SK-N-MC (cell line): ENCODE results near the gene ADGRA1.

Source experiments
- EZH2 ChIP-seq: fragments of 200-600 bp; sonication (generic); IDR thresholded peaks from one replicate; pipeline ENCODE4 v1.6.1; 2017; ENCODE audit warnings: antibody characterized with exemption
- FOXP2 ChIP-seq: optimal IDR thresholded peaks from 2 replicates; pipeline ENCODE3; 2011; ENCODE audit warnings: mild to moderate bottlenecking, moderate library complexity; ENCODE audit not compliant: insufficient read depth; ENCODE audit errors: extremely low read length, control extremely low read depth
- POLR2AphosphoS5 ChIP-seq: IDR thresholded peaks from 2 replicates; pipeline ENCODE4 v1.6.1; 2012; ENCODE audit warnings: mild to moderate bottlenecking, low read depth, low read length, borderline replicate concordance

DNA sequence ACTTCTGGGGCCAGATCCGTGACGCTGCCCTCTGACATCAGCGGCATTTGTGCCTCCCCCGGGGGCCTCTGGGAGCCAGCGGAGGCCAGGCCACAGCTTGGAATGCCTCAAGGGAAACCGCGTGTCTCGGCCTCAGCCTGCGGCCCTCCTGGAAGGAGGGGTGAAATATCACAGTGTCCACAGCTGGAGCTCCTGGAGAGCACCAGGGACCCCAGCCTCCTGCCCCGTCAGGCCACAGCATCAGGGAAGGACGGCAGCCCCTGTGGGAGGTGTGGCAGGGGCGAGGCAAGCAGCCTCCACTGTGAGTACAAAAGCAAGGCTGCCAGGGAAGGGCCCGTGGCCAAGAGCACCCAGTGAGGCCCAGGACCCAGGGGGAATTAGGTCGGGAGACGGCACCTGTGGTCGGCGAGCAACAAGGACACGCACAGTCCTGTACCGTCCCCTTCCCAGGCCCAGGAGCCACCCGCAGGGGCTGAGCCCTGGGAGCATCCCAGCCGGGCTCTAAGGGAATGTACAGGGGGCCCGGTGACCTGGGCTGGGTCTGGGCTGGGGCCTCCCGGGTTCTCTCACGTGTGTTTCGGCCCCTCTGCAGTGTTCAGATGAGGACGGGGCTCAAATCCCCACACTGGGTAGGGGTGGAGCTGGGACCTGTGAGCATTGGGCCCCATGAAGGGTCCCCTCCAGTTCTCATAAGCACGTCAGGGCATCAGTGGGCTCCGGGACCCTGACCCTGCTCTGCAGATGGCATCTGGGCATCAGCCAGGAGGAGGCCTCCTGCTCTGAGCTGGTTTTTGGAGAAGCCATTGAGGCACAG lies 53.6 kb downstream of the ADGRA1 start:
- TF ChIP-seq POLR2AphosphoS5 (no peak), EZH2 (no peak), FOXP2 (no peak)
